Panc1 (cell line): Measurements from ENCODE around the gene RFX7. TPM values are rescaled to one million over a fixed set of nuclear protein-coding genes. Genes with fewer than 3 reads are reported as not detected.

Source experiments
- ATAC-seq: fragments of 200-7000 bp; cut with Tn5 transposase; 2 replicates; pipeline ENCODE4 v1.9.1; 2020; ENCODE audit warnings: mild to moderate bottlenecking, moderate library complexity
- BruUV-seq: library from RNA; stranded (reverse); fragments of 400-500 nt; replicated peaks from 2 replicates; lab custom pipeline; 2021; lab: Mats Ljungman, UMichigan
- CTCF ChIA-PET: fragments of 300-600 bp; sonication (Branson Sonifier 250); formaldehyde crosslinking; loops from one replicate; lab custom pipeline; 2022; ENCODE audit warnings: antibody characterized with exemption; lab: Charles Lee
- POLR2A ChIA-PET: fragments of 300-600 bp; sonication (Branson Sonifier 250); formaldehyde crosslinking; loops from one replicate; lab custom pipeline; 2022; ENCODE audit warnings: antibody characterized with exemption; lab: Charles Lee
- DNase-seq: peaks from one replicate; pipeline ENCODE4 v3.0.0-alpha.2; 2010; ENCODE audit warnings: low read depth, low spot score
- H3K27ac ChIP-seq: 2 replicates; pipeline ENCODE4 v1.5.1; 2011; ENCODE audit warnings: mild to moderate bottlenecking, low read length, inconsistent platforms
- H3K27me3 ChIP-seq: fragments of 200-500 bp; sonication (Bioruptor generic); 2 replicates; pipeline ENCODE4 v1.6.0; 2014; ENCODE audit warnings: low read length, inconsistent platforms; ENCODE audit not compliant: control insufficient read depth, insufficient read depth
- H3K36me3 ChIP-seq: fragments of 200-500 bp; sonication (Bioruptor generic); 2 replicates; pipeline ENCODE4 v1.5.1; 2014; ENCODE audit warnings: inconsistent platforms, mild to moderate bottlenecking, low read length, moderate library complexity; ENCODE audit not compliant: control insufficient read depth, insufficient read depth
- H3K4me1 ChIP-seq: 2 replicates; pipeline ENCODE4 v1.5.1; 2011; ENCODE audit warnings: inconsistent platforms, mild to moderate bottlenecking, low read length, moderate library complexity; ENCODE audit not compliant: control insufficient read depth, insufficient read depth
- H3K4me3 ChIP-seq, 2 experiments: 2 replicates each; pipeline ENCODE4 v1.5.1; 2011 to 2012; ENCODE audit warnings: low read depth in 2 of 2, low read length in 2 of 2, mild to moderate bottlenecking in 2 of 2, inconsistent platforms in 1 of 2, moderate library complexity in 1 of 2
- H3K9me3 ChIP-seq: fragments of 200-500 bp; sonication (Bioruptor generic); 2 replicates; pipeline ENCODE4 v1.5.1; 2014; ENCODE audit warnings: low read depth, mild to moderate bottlenecking, inconsistent platforms, low read length, moderate library complexity; ENCODE audit not compliant: control insufficient read depth, insufficient read depth
- POLR2AphosphoS5 ChIP-seq: IDR thresholded peaks from 2 replicates; pipeline ENCODE4 v1.6.1; 2012; ENCODE audit warnings: mild to moderate bottlenecking, low read depth, low read length, moderate library complexity
- SIN3A ChIP-seq: IDR thresholded peaks from 2 replicates; pipeline ENCODE4 v1.6.1; 2012; ENCODE audit warnings: low read depth, mild to moderate bottlenecking, low read length, moderate library complexity, borderline replicate concordance; ENCODE audit not compliant: insufficient read depth
- TCF7L2 ChIP-seq: IDR thresholded peaks from 2 replicates; pipeline ENCODE4 v1.6.1; 2011; ENCODE audit warnings: mild to moderate bottlenecking, low read depth, low read length, inconsistent platforms
- in situ Hi-C: cut with HindIII; loops from 2 replicates; pipeline ENCODE4 v1.10.0; 2016; ENCODE audit warnings: low sequenced_read_pairs, low pct_unique_long_range_greater_than_20kb
- intact Hi-C: fragments of 100-400 bp; cut with micrococcal nuclease; formaldehyde crosslinking; loops from one replicate; pipeline ENCODE4 v1.10.0; 2022; ENCODE audit not compliant: unreplicated experiment
- total RNA-seq: library from RNA; stranded (reverse); gene quantifications from one replicate; pipeline ENCODE4 v1.2.1, GENCODE V29; 2021; ENCODE audit not compliant: unreplicated experiment
- TF ChIP-seq, protein P1 (sequence below): fragments of 450-650 bp; IDR thresholded peaks from 2 replicates; pipeline ENCODE4 v1.5.1; 2017; ENCODE audit warnings: mild to moderate bottlenecking
- TF ChIP-seq, protein P2 (sequence below), 2 experiments: IDR thresholded peaks; 2 replicates each; pipeline ENCODE4 v1.6.1; 2011 to 2012; ENCODE audit warnings: low read depth in 2 of 2, control low read depth in 1 of 2, low read length in 1 of 2, mild to moderate bottlenecking in 1 of 2, moderate library complexity in 1 of 2; ENCODE audit not compliant: insufficient read depth in 1 of 2

The RFX7 gene
- total RNA-seq, 1 experiment from 2014 or later, result 24.2 TPM

GRCh38 chr15:56049577-56049976 lies 194.1 kb downstream of the RFX7 start:
- CTCF ChIA-PET, result no interaction called here
- Histone ChIP-seq H3K27me3 (no peaks in the 10 kb centered on the region), H3K4me1 (no peaks in the 10 kb centered on the region), H3K4me3 (no peak overlapping the region), H3K9me3 (no peaks in the 10 kb centered on the region), H3K27ac (no peak overlapping the region), H3K36me3 (no peaks in the 10 kb centered on the region)
- intact Hi-C loops, result no loop called here
- BruUV-seq, result no TSS peak
- DNase-seq (no peak), ATAC-seq (no peak)
- TF ChIP-seq TCF7L2 (no peak), POLR2AphosphoS5 (no peak), SIN3A (no peak)
- TF ChIP-seq, protein P1, sequence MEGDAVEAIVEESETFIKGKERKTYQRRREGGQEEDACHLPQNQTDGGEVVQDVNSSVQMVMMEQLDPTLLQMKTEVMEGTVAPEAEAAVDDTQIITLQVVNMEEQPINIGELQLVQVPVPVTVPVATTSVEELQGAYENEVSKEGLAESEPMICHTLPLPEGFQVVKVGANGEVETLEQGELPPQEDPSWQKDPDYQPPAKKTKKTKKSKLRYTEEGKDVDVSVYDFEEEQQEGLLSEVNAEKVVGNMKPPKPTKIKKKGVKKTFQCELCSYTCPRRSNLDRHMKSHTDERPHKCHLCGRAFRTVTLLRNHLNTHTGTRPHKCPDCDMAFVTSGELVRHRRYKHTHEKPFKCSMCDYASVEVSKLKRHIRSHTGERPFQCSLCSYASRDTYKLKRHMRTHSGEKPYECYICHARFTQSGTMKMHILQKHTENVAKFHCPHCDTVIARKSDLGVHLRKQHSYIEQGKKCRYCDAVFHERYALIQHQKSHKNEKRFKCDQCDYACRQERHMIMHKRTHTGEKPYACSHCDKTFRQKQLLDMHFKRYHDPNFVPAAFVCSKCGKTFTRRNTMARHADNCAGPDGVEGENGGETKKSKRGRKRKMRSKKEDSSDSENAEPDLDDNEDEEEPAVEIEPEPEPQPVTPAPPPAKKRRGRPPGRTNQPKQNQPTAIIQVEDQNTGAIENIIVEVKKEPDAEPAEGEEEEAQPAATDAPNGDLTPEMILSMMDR, result no peak
- TF ChIP-seq, protein P2, sequence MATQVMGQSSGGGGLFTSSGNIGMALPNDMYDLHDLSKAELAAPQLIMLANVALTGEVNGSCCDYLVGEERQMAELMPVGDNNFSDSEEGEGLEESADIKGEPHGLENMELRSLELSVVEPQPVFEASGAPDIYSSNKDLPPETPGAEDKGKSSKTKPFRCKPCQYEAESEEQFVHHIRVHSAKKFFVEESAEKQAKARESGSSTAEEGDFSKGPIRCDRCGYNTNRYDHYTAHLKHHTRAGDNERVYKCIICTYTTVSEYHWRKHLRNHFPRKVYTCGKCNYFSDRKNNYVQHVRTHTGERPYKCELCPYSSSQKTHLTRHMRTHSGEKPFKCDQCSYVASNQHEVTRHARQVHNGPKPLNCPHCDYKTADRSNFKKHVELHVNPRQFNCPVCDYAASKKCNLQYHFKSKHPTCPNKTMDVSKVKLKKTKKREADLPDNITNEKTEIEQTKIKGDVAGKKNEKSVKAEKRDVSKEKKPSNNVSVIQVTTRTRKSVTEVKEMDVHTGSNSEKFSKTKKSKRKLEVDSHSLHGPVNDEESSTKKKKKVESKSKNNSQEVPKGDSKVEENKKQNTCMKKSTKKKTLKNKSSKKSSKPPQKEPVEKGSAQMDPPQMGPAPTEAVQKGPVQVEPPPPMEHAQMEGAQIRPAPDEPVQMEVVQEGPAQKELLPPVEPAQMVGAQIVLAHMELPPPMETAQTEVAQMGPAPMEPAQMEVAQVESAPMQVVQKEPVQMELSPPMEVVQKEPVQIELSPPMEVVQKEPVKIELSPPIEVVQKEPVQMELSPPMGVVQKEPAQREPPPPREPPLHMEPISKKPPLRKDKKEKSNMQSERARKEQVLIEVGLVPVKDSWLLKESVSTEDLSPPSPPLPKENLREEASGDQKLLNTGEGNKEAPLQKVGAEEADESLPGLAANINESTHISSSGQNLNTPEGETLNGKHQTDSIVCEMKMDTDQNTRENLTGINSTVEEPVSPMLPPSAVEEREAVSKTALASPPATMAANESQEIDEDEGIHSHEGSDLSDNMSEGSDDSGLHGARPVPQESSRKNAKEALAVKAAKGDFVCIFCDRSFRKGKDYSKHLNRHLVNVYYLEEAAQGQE (IDR thresholded peaks at IDR 0.05; ENCODE audit: insufficient read depth in 1 of 2, low read depth in 2 of 2, low read length in 1 of 2), result no peak
- in situ Hi-C loops, result no loop called here
- POLR2A ChIA-PET, result no interaction called here

GRCh38 chr15:56047354-56047753 lies 196.3 kb downstream of the RFX7 start:
- Histone ChIP-seq H3K4me3 (no peak overlapping the region), H3K36me3 (no peaks in the 10 kb centered on the region), H3K4me1 (no peaks in the 10 kb centered on the region), H3K27me3 (no peaks in the 10 kb centered on the region), H3K27ac (no peak overlapping the region), H3K9me3 (no peaks in the 10 kb centered on the region)
- no TSS peak for BruUV-seq
- intact Hi-C loops, result no loop called here
- DNase-seq (no peak), ATAC-seq (no peak)
- TF ChIP-seq TCF7L2, result no peak
- TF ChIP-seq, protein P1, result no peak
- no peak for TF ChIP-seq SIN3A
- ChIA-PET POLR2A (no interaction called here), CTCF (no interaction called here)
- in situ Hi-C loops, result no loop called here
